ENCODE measurements around the gene NEGR1. TPM values are rescaled to one million over a fixed set of nuclear protein-coding genes. Genes with fewer than 3 reads are reported as not detected.
"Not testable (repeated sequence)": the region's sequence is repeated elsewhere in the genome, so short reads cannot be mapped to it uniquely, and the experiment has no call there.

Gene NEGR1
- total RNA-seq, 2 experiments from 2014 or later: not detected

DNA sequence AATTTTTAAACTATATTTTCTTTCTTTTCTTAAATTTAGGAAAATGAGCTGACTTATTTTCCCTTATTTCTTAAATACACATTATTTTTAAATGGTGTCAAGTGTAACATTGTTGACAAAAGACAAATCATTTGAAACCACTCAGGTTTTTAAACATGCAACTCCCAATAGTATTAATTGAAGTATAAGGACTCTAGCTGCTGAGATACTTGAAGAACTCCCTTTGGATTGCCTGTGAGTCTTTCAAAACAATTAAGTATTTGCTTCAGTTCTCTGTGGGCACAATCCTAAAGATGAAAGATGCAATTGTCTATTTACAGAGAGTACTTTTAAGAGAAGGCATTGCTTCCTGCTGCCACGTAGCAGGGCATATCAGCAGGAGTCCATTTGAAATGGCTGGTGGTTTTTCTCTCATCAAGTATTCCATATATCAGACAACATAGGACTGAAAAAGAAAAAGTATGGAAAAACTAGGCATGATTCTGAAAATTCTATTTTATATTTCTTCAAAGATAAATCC is 373.4 kb downstream of the NEGR1 start:
- H3K36me3 Mint-ChIP-seq: no peaks in the 10 kb centered on the region
- ATAC-seq (ENCODE audit: low read depth) (no peak), DNase-seq (no peak)
- no peaks in the 10 kb centered on the region for H3K27me3 Mint-ChIP-seq
- no peak overlapping the region for H3K4me3 Mint-ChIP-seq
- peaks cover 2% of the 10 kb centered on the region for H3K9me3 Mint-ChIP-seq
- POLR2A ChIA-PET: no interaction called here
- no peak overlapping the region for H3K27ac Mint-ChIP-seq
- H3K4me1 Mint-ChIP-seq: no peaks in the 10 kb centered on the region

- Mint-ChIP-seq H3K4me1 (no peaks in the 10 kb centered on the region), H3K4me3 (no peak overlapping the region), H3K36me3 (no peaks in the 10 kb centered on the region), H3K27me3 (no peaks in the 10 kb centered on the region), H3K27ac (no peak overlapping the region), H3K9me3 (peaks cover 2% of the 10 kb centered on the region)
- ATAC-seq (ENCODE audit: low read depth): no peak
- DNase-seq: no peak
- POLR2A ChIA-PET: no interaction called here
Observed at GRCh38 chr1:71908303-71908702, 374.0 kb downstream of the NEGR1 start.

DNA sequence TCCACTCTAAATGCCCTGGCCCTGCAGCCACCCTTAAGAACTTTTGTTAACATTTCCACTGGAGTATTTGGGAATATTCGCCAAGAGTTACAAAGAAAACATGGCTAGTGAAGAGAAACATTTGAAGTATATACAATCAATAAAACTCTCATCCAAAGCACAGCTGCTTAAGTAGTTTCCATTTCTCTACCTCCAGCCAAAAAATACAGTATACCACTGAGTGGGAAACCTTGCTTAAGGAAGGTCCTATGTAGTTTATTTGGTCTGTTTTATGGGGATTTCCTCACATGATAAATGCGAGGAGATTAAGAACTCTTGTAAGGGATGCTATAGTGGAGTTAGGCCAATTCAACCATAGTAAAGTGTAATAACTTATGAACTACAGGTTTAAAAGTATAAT is 382.5 kb downstream of the NEGR1 start:
- POLR2A ChIA-PET: no interaction called here
- no peaks in the 10 kb centered on the region for H3K36me3 Mint-ChIP-seq
- no peak for ATAC-seq (ENCODE audit: low read depth)
- H3K4me1 Mint-ChIP-seq: no peaks in the 10 kb centered on the region
- H3K27me3 Mint-ChIP-seq: no peaks in the 10 kb centered on the region
- no peak overlapping the region for H3K27ac Mint-ChIP-seq
- DNase-seq: no peak
- no peak overlapping the region for H3K4me3 Mint-ChIP-seq
- H3K9me3 Mint-ChIP-seq: no peaks in the 10 kb centered on the region

DNA sequence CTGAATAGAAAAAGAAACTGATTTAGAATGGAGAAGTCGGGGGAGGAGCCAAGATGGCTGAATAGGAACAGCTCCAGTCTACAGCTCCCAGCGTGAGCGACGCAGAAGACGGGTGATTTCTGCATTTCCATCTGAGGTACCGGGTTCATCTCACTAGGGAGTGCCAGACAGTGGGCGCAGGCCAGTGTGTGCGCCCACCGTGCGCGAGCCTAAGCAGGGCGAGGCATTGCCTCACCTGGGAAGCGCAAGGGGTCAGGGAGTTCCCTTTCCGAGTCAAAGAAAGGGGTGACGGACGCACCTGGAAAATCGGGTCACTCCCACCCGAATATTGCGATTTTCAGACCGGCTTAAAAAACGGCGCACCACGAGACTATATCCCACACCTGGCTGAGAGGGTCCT is 394.2 kb downstream of the NEGR1 start:
- DNase-seq; POLR2A ChIA-PET; H3K27me3 Mint-ChIP-seq; H3K4me3 Mint-ChIP-seq; H3K9me3 Mint-ChIP-seq; H3K4me1 Mint-ChIP-seq; H3K27ac Mint-ChIP-seq; H3K36me3 Mint-ChIP-seq; ATAC-seq (ENCODE audit: low read depth): not testable (repeated sequence)

DNA sequence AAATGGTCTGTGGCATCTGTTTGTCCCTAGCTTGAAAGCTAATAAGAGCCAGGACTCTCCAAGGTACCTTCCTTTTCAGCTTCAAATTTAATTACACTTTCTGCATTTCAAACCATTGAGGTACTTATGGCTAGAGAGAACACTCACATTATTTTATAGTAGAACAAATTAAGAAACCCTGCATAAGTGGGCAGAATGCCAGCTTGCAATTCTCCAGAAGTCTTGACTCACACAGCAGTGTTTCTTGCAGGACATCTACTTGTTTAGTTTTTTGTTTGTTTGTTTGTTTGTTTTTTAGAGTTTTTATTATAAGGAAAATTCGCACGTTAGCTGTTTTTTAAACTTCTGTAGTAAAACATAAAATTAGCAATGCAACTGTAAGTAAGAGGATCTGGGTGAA is 397.2 kb downstream of the NEGR1 start:
- Mint-ChIP-seq H3K36me3 (no peaks in the 10 kb centered on the region), H3K27ac (no peak overlapping the region), H3K4me3 (no peak overlapping the region), H3K9me3 (no peaks in the 10 kb centered on the region), H3K27me3 (no peaks in the 10 kb centered on the region), H3K4me1 (no peaks in the 10 kb centered on the region)
- ATAC-seq (ENCODE audit: low read depth) (no peak), DNase-seq (no peak)
- POLR2A ChIA-PET: no interaction called here

- POLR2A ChIA-PET: no interaction called here
Observed at GRCh38 chr1:71882637-71883036, 399.7 kb downstream of the NEGR1 start.

GRCh38 chr1:71882226-71882625 is 400.1 kb downstream of the NEGR1 start:
- Mint-ChIP-seq H3K27me3 (no peaks in the 10 kb centered on the region), H3K36me3 (no peaks in the 10 kb centered on the region), H3K4me1 (no peaks in the 10 kb centered on the region), H3K9me3 (no peaks in the 10 kb centered on the region), H3K4me3 (no peak overlapping the region), H3K27ac (no peak overlapping the region)
- DNase-seq (no peak), ATAC-seq (ENCODE audit: low read depth) (no peak)
- POLR2A ChIA-PET: no interaction called here

More at GRCh38 chr1:71882637-71883036, 399.7 kb downstream of the NEGR1 start:
- DNase-seq: no peak
- Mint-ChIP-seq H3K27me3 (no peaks in the 10 kb centered on the region), H3K36me3 (no peaks in the 10 kb centered on the region), H3K27ac (no peak overlapping the region), H3K9me3 (no peaks in the 10 kb centered on the region), H3K4me1 (no peaks in the 10 kb centered on the region), H3K4me3 (no peak overlapping the region)
- no peak for ATAC-seq (ENCODE audit: low read depth)

- Mint-ChIP-seq H3K27me3 (no peaks in the 10 kb centered on the region), H3K9me3 (no peaks in the 10 kb centered on the region), H3K36me3 (no peaks in the 10 kb centered on the region), H3K4me1 (no peaks in the 10 kb centered on the region), H3K4me3 (no peak overlapping the region), H3K27ac (no peak overlapping the region)
- no peak for ATAC-seq (ENCODE audit: low read depth)
- no peak for DNase-seq
- POLR2A ChIA-PET: no interaction called here
Observed at GRCh38 chr1:71881611-71882010, 400.7 kb downstream of the NEGR1 start.

DNA sequence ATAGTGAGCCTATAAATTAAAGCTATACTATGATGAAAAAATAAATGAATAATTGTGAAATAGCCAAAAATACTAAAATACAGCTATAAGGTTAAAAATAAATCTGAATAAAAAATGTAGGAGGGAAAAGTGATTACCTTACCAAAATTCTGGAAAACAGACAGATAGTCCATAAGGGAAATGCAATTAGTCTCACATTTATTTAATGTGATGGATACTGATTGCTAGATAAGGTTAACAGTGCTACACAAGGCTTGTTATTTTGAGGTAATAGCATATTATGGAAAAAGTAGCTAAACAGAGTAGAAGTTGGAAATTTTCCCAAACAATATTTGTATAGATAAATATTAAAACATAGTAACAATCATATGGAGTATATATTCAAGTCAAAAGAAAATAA is 413.0 kb downstream of the NEGR1 start:
- ATAC-seq (ENCODE audit: low read depth): no peak
- Mint-ChIP-seq H3K4me3 (no peak overlapping the region), H3K36me3 (no peaks in the 10 kb centered on the region), H3K4me1 (no peaks in the 10 kb centered on the region), H3K27me3 (no peaks in the 10 kb centered on the region), H3K9me3 (no peaks in the 10 kb centered on the region), H3K27ac (no peak overlapping the region)
- POLR2A ChIA-PET: no interaction called here
- no peak for DNase-seq

DNA sequence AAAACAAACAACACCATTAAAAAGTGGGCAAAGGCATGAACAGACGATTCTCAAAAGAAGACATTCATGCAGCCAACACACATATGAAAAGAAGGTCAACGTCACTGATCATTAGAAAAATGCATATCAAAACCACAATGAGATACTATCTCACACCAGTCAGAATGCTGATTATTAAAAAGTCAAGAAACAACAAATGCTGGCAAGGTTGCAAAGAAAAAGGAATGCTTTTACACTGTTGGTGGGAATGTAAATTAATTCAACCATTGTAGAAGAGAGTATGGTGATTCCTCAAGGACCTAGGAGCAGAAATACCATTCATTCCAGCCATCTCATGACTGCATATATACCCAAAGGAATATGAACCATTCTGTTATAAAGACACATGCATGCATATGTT is 419.6 kb downstream of the NEGR1 start:
- Mint-ChIP-seq H3K36me3 (no peaks in the 10 kb centered on the region), H3K27ac (no peak overlapping the region), H3K4me3 (no peak overlapping the region), H3K4me1 (no peaks in the 10 kb centered on the region), H3K9me3 (no peaks in the 10 kb centered on the region), H3K27me3 (no peaks in the 10 kb centered on the region)
- ATAC-seq (ENCODE audit: low read depth) (no peak), DNase-seq (no peak)
- POLR2A ChIA-PET: no interaction called here

DNA sequence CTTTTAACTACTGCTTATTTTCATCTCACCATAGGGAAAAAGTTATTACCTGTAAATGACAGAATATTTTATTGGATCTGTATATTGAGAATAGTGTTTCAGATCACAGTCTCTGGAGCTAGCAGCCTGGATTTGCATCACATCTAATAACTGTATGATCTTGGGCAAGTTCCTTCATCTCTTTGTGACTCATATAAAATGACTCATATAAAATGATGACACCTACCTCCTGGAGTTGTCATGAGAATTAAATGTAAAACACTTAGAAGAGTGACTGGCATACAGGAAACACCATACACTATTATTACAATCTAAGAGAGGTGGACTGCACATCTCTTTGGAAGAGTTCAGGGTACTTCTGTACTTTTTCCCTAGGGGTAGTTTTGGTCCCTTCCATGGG is 421.3 kb downstream of the NEGR1 start:
- Mint-ChIP-seq H3K4me3 (no peak overlapping the region), H3K27me3 (no peaks in the 10 kb centered on the region), H3K36me3 (no peaks in the 10 kb centered on the region), H3K4me1 (no peaks in the 10 kb centered on the region), H3K9me3 (no peaks in the 10 kb centered on the region), H3K27ac (no peak overlapping the region)
- DNase-seq (no peak), ATAC-seq (ENCODE audit: low read depth) (no peak)
- POLR2A ChIA-PET: no interaction called here

- no peaks in the 10 kb centered on the region for H3K4me1 Mint-ChIP-seq
- POLR2A ChIA-PET: no interaction called here
Observed at GRCh38 chr1:71859806-71860205, 422.5 kb downstream of the NEGR1 start.

DNA sequence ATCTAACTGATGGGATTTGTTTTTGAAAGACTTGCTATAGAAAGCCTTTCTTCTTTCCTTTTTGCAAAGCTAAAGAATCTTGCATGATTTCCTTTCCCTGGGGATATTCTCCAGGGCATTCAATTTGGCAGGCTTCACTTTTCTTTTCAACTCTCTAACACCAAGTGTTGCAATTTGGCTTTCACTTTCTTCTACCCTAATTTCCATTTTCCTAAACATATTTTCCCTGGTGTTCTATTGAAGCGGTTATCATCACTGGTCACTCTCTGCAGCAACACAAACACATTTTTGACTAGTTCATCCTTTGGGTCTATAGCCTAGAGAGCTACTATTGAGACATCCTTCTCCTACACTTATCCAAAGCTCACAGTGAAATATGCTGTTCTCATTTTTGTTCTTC is 424.5 kb downstream of the NEGR1 start:
- Mint-ChIP-seq H3K27me3 (no peaks in the 10 kb centered on the region), H3K4me1 (no peaks in the 10 kb centered on the region), H3K4me3 (no peak overlapping the region), H3K36me3 (no peaks in the 10 kb centered on the region), H3K27ac (no peak overlapping the region), H3K9me3 (no peaks in the 10 kb centered on the region)
- DNase-seq (no peak), ATAC-seq (ENCODE audit: low read depth) (no peak)
- POLR2A ChIA-PET: no interaction called here

More at GRCh38 chr1:71859806-71860205, 422.5 kb downstream of the NEGR1 start:
- Mint-ChIP-seq H3K9me3 (no peaks in the 10 kb centered on the region), H3K27ac (no peak overlapping the region), H3K36me3 (no peaks in the 10 kb centered on the region), H3K4me3 (no peak overlapping the region), H3K27me3 (no peaks in the 10 kb centered on the region)
- DNase-seq (no peak), ATAC-seq (ENCODE audit: low read depth) (no peak)

DNA sequence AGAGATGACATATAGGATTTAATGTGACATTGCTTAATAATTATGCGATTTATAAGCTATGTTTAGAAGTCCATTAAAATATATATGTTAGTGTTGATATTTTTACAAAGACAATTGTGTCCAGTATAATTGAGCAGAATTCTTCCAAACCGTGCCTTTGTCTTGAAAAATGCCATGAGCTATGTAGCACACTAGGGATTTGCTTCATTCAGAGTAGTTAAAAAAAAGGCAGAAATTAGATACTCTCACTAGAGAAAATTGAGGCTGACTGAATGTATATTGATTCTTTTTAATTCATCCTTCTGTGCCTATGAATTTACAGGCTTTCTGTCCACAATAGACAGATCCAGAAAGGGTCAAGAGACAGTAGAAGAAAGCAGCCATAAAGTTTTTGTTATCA is 429.0 kb downstream of the NEGR1 start:
- POLR2A ChIA-PET: no interaction called here
- DNase-seq (no peak), ATAC-seq (ENCODE audit: low read depth) (no peak)
- Mint-ChIP-seq H3K4me1 (no peaks in the 10 kb centered on the region), H3K36me3 (no peaks in the 10 kb centered on the region), H3K27me3 (no peaks in the 10 kb centered on the region), H3K27ac (no peak overlapping the region), H3K9me3 (peaks cover 2% of the 10 kb centered on the region), H3K4me3 (no peak overlapping the region)

DNA sequence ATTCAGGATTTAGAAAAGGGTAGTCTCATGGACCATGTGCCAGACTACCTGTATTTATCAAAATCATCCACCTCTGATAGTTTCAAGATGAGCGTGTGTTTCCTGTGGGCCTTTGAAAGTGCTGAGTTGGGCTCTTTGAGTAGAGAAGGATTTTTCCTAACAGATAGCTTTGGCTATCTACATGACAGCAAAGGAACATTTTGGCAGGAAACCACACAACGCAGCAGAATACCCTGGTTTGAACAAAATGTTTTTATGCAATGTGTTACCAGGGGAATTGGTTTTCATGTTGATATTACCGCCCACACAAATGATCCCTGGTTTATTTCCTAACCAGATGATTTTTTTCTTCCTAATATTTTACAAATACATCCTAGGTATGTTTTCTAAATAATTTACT is 431.4 kb downstream of the NEGR1 start:
- no peak for DNase-seq
- peaks cover 2% of the 10 kb centered on the region for H3K9me3 Mint-ChIP-seq
- no peak for ATAC-seq (ENCODE audit: low read depth)
- H3K27ac Mint-ChIP-seq: no peak overlapping the region
- H3K36me3 Mint-ChIP-seq: no peaks in the 10 kb centered on the region
- H3K27me3 Mint-ChIP-seq: no peaks in the 10 kb centered on the region
- POLR2A ChIA-PET: no interaction called here
- no peak overlapping the region for H3K4me3 Mint-ChIP-seq
- H3K4me1 Mint-ChIP-seq: no peaks in the 10 kb centered on the region

All from activated naive CD8-positive, alpha-beta T cell treated with anti-CD3 and anti-CD28 coated beads, Interleukin-2, amount 10 ng/mL, durations not matched to agents 7 days and 5 days (primary cell).